ENCODE measurements around the gene EIF3L.

- TF ChIP-seq CTCF (IDR thresholded peaks at IDR 0.05; ENCODE audit: low read depth, low read length, poor library complexity, severe bottlenecking) (no peak), EZH2phosphoT487 (IDR thresholded peaks at IDR 0.05; ENCODE audit: borderline replicate concordance, low read length) (no peak)
Observed at GRCh38 chr22:37844904-37845329, 4.3 kb upstream of the EIF3L start.
